ENCODE measurements around the gene SESN3.
"Not testable (repeated sequence)": the region's sequence is repeated elsewhere in the genome, so short reads cannot be mapped to it uniquely, and the experiment has no call there.

Gene SESN3

GRCh38 chr11:95212609-95213008 is 18.4 kb downstream of the SESN3 start:
- DNase-seq = no peak

GRCh38 chr11:95209535-95209934 is 21.5 kb downstream of the SESN3 start:
- DNase-seq = not testable (repeated sequence)

- no peak for DNase-seq
Observed at GRCh38 chr11:95200781-95201457, 30.1 kb downstream of the SESN3 start.

- no peak for DNase-seq
Observed at GRCh38 chr11:95195831-95196230, 35.2 kb downstream of the SESN3 start.

GRCh38 chr11:95193541-95193940 is 37.5 kb downstream of the SESN3 start:
- no peak for DNase-seq

- no peak for DNase-seq
Observed at GRCh38 chr11:95192717-95193116, 38.3 kb downstream of the SESN3 start.

- DNase-seq = no peak
Observed at GRCh38 chr11:95187723-95188122, 43.3 kb downstream of the SESN3 start.

GRCh38 chr11:95182397-95182796 is 48.6 kb downstream of the SESN3 start:
- no peak for DNase-seq

GRCh38 chr11:95175818-95176380 is 55.1 kb downstream of the SESN3 start:
- DNase-seq = no peak

GRCh38 chr11:95170294-95170693 is 60.7 kb downstream of the SESN3 start:
- DNase-seq = no peak

- DNase-seq = no peak
Observed at GRCh38 chr11:95166781-95167180, 64.2 kb downstream of the SESN3 start.

- DNase-seq = no peak
Observed at GRCh38 chr11:95165638-95166037, 65.4 kb downstream of the SESN3 start.

GRCh38 chr11:95163106-95163505 is 67.9 kb downstream of the SESN3 start:
- DNase-seq = no peak

GRCh38 chr11:95161248-95161647 is 69.8 kb downstream of the SESN3 start:
- DNase-seq = no peak

GRCh38 chr11:95157824-95158223 is 73.2 kb downstream of the SESN3 start:
- no peak for DNase-seq

- no peak for DNase-seq
Observed at GRCh38 chr11:95156916-95157541, 74.0 kb downstream of the SESN3 start.

- DNase-seq = no peak
Observed at GRCh38 chr11:95156133-95156721, 74.8 kb downstream of the SESN3 start.

- no peak for DNase-seq
Observed at GRCh38 chr11:95155385-95155784, 75.6 kb downstream of the SESN3 start.

GRCh38 chr11:95154514-95154913 is 76.5 kb downstream of the SESN3 start:
- peak in 2 of 4 experiments; percentile 29 to 45 for DNase-seq

- DNase-seq = no peak
Observed at GRCh38 chr11:95153857-95154246, 77.2 kb downstream of the SESN3 start.

GRCh38 chr11:95152876-95153856 is 77.8 kb downstream of the SESN3 start:
- DNase-seq = no peak

- DNase-seq = peak; percentile 65 to 84 (median 80)
Observed at GRCh38 chr11:95150956-95151684, 79.9 kb downstream of the SESN3 start.
